ENCODE measurements around the gene NEDD4L.
"Not testable (repeated sequence)": the region's sequence is repeated elsewhere in the genome, so short reads cannot be mapped to it uniquely, and the experiment has no call there.

Gene NEDD4L

GRCh38 chr18:58416014-58416703 is 372.1 kb downstream of the NEDD4L start:
- intact Hi-C loops (cut with DNase I), result no loop called here
- DNase-seq, result no peak

GRCh38 chr18:58416704-58417683 is 373.0 kb downstream of the NEDD4L start:
- intact Hi-C loops (cut with DNase I), result no loop called here
- no peak for DNase-seq

- DNase-seq, result no peak
- intact Hi-C loops (cut with DNase I), result no loop called here
Observed at GRCh38 chr18:58417752-58418151, 373.7 kb downstream of the NEDD4L start.

- intact Hi-C loops (cut with DNase I), result no loop called here
- DNase-seq, result no peak
Observed at GRCh38 chr18:58418361-58418760, 374.3 kb downstream of the NEDD4L start.

- intact Hi-C loops (cut with DNase I), result no loop called here
- no peak for DNase-seq
Observed at GRCh38 chr18:58419587-58420199, 375.7 kb downstream of the NEDD4L start.

- intact Hi-C loops (cut with DNase I), result no loop called here
- DNase-seq, result no peak
Observed at GRCh38 chr18:58426611-58427010, 382.6 kb downstream of the NEDD4L start.

- intact Hi-C loops (cut with DNase I), result no loop called here
- DNase-seq, result no peak
Observed at GRCh38 chr18:58427321-58427720, 383.3 kb downstream of the NEDD4L start.

GRCh38 chr18:58429442-58429841 is 385.4 kb downstream of the NEDD4L start:
- no peak for DNase-seq
- intact Hi-C loops (cut with DNase I), result no loop called here

GRCh38 chr18:58431215-58431614 is 387.2 kb downstream of the NEDD4L start:
- no peak for DNase-seq
- intact Hi-C loops (cut with DNase I), result no loop called here

GRCh38 chr18:58432050-58432727 is 388.2 kb downstream of the NEDD4L start:
- intact Hi-C loops (cut with DNase I), result no loop called here
- DNase-seq, result no peak

GRCh38 chr18:58435221-58436005 is 391.4 kb downstream of the NEDD4L start:
- DNase-seq; intact Hi-C loops (cut with DNase I): not testable (repeated sequence)

GRCh38 chr18:58438161-58438957 is 394.3 kb downstream of the NEDD4L start:
- intact Hi-C loops (cut with DNase I), result no loop called here

GRCh38 chr18:58438958-58439300 is 394.9 kb downstream of the NEDD4L start:
- intact Hi-C loops (cut with DNase I), result no loop called here

More at GRCh38 chr18:58438161-58438957, 394.3 kb downstream of the NEDD4L start:
- peak in 1 of 10 donors; percentile 10 for DNase-seq

GRCh38 chr18:58443671-58444070 is 399.6 kb downstream of the NEDD4L start:
- DNase-seq, result no peak
- intact Hi-C loops (cut with DNase I), result no loop called here

More at GRCh38 chr18:58438958-58439300, 394.9 kb downstream of the NEDD4L start:
- DNase-seq, result peak in 1 of 10 donors; percentile 5

GRCh38 chr18:58446391-58447060 is 402.5 kb downstream of the NEDD4L start:
- DNase-seq, result no peak
- intact Hi-C loops (cut with DNase I), result no loop called here

GRCh38 chr18:58447402-58448095 is 403.5 kb downstream of the NEDD4L start:
- DNase-seq, result peak in 1 of 10 donors; percentile 54
- intact Hi-C loops (cut with DNase I), result no loop called here

- intact Hi-C loops (cut with DNase I), result no loop called here
- peak in 1 of 10 donors; percentile 35 for DNase-seq
Observed at GRCh38 chr18:58449464-58449863, 405.4 kb downstream of the NEDD4L start.

Measured in posterior cingulate gyrus (tissue), 11 donors.